NCI-H2227 treated with DMSO at 0.1 percent for 48 hours (cell line): ENCODE measurements around the gene ARHGAP4.

Experiments
- DNase-seq: peaks from one replicate; lab custom pipeline; 2025; lab: John Stamatoyannopoulos, UW

Gene ARHGAP4

DNA sequence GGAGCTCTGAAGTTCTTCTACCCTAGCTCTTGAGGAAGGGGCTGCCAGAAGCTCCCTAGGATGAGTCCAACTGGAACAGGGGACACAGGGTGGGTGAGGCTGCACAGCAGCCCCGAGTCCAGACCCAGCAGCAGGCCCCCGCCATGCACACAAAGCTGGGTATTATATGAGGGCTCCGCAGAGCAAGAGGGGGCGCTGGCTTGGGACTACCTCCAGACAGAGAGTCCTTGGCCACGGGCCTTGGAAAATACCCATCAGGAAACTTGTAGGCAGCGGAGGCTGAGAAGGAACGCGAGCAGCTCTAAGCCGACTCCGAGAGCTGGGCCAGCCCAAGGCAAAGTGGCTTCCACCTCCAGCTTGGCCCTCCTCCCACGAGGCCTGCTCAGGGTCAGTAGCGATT, 37.5 kb upstream of the ARHGAP4 start:
- no peak for DNase-seq

DNA sequence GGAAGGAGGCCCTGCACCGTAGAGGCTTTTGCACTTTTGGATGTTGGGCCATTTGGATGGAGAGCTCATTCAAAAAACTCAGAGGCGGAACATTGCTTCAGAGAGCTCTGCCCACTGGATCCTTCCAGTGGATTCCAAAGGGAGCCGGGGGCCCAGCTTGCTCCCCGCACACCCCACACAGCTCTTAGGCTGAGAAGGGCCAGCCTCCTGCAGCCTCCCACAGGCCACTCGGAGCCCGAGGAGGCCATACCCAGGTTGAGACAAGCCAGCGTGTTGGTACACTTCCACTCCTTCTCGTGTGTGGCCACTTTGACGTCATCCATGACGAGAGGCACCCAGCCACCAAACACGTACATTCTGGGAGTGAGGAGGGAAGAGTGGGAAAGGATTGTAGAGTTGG, 35.2 kb upstream of the ARHGAP4 start:
- DNase-seq: no peak

- no peak for DNase-seq
Measured at GRCh38 chrX:153960786-153961185, 34.7 kb upstream of the ARHGAP4 start.

DNA sequence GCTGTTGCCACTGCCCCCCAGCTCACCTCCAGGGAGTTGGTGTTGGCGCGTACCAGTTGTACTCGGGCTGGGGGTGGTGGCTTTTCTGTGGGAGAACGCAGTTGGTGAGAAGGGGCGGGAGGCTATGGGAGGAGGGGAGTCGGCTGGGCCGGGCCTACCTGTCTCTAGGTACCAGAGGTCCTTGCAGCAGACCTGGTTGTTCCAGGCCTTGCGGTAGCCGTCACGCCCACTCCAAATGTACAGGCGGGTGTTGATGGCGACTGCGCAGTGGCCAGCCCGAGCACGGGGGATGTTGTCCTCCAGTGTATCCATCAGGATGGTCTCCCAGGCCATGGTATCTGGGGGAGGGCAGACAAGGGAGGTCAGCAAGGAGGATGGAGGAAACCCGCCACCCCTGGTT, 34.0 kb upstream of the ARHGAP4 start:
- no peak for DNase-seq

- no peak for DNase-seq
Measured at GRCh38 chrX:153959649-153960048, 33.6 kb upstream of the ARHGAP4 start.

GRCh38 chrX:153958605-153959004, 32.5 kb upstream of the ARHGAP4 start:
- no peak for DNase-seq

DNA sequence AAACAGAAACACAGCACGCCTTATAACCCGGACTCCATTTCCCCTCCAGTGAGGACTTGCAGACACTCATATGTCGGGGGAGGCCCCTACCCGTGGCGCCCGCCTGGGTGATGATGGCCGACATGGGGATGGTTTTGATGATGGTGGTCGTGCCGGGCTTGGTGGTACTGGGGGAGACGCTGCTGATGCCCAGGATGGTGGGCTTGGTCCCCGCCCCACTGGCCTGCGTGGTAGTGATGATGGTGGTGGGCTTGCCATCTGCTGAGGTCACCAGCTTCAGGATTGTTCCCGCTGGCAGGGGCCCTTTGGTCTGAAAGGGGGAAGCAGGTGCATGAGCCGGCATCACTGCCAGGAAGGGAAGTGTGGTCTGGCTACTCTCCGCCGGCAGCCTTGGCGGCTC, 31.2 kb upstream of the ARHGAP4 start:
- DNase-seq: no peak

DNA sequence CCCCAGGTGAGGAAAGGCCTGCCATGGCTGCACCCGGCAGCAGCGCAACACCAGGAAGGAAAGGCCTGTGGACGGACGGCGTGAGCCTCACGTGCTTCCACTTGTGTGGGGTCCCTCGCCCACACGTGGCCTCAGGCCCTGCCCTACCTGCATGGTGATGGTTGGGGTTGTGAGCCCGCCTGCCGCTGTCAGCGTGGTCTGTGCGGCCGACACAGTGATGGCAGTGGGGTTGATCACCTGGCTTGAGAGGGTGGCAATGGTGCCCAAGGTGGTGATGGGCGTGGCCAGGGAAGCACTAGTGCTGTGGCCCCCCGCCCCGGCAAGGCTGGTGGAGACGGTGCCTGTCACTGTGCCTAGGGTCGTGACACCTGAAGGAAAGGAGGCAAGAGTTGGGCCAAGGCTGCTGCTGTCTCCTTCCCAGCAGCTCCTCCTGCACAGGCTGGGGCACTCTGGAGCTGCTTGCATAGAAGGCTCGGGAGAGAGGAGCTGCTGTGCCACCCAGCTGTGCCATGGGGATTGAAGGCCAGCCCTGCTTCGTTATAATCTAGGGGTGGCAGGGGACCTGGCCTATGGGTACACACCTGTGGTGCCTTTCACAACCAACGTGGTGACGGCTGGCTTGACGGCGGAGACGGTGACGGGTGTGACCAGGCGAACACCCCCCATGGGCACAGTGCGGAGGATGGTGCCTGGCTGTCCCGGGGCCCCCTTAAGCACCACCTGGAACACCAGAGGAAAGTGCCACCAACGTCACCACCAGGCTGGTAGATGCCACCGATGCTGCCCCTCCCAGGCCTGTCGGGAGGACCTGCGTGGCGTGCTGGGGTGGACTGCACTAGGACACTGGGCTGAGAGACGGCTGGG, 30.2 kb upstream of the ARHGAP4 start:
- DNase-seq: no peak

GRCh38 chrX:153955228-153955732, 29.2 kb upstream of the ARHGAP4 start:
- no peak for DNase-seq

DNA sequence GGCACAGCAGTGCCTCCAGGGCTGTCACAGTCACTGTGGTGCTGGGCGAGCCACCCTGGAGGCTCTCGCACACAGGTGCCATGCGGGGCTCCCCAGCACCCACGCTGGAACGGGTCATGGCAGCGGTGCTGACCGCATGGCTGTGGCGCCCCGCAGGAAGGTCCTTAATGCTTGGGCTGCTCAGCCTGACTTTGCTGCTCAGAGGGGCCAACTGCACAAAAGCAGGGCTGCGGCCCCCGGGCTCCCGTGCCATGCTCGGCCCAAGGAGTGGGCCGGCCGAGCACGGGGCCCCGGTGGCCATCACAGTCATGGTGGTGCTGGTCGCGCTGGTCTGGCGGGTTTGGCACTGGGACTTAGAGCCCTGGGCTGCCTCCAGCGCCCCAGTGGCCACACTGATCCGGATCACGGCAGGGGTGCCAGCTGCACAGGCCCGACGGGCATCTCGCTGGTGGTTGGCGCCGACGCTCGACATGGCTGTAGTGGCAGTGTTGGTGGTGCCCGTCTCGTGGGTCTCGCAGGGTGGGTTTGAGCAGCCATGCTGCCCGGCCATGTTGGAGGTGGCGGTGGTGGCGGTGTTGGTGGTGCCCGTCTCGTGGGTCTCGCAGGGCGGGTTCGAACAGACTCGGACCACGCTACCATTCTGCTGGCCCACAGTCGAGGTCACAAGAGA, 28.6 kb upstream of the ARHGAP4 start:
- DNase-seq: no peak

DNA sequence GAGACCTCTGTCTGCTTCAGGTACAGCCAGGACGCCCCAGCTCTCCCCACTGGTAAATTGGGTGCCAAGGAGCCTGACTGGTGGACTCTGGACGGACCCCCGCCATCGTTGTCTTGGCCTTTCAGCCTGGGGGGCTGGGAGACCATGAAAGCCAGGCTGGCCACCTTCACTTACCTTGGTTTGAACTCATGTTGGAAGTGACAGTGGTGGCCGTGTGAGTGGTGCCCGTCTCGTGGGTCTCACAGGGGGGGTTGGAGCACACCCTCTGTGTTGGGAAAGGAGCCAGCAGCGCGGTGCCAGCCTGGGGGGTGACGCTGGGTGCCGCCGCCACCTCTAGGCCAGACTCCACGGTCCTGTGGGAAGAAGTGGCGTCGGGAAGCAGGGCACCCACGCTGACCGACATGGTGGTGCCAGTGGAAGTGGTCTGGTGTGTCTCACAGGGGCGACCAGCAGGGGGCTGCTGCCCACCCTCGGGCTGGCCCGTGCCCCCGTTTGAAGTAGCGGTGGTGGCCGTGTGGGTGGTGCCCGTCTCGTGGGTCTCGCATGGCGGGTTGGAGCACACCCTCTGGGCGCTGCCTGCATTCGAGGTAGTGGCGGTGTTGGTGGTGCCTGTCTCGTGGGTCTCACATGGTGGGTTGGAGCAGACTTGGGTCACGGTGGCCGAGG, 28.0 kb upstream of the ARHGAP4 start:
- no peak for DNase-seq

DNA sequence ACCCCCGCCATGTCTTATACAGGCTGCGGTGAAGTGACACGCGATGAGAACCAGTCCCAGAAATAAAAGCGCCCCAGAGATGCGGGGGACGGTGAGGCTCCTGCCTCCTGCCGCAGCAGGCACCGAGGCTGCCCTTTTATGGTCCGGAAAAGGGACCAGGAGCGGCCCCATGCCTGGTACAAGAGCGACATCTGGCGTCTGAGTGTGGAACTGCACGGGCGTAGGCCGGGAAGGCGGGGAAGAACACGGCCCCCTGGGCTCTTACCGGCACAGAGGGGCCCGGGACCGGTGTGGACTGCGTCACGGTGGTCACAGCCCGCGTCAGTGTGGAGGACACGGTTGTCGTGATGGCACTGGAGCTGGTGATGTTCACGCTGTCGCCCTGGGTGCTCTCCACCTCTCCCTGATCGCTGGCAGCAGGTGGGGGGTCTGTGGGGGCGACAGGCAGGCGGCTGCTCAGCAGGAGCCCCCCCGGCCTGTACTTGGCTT, 27.3 kb upstream of the ARHGAP4 start:
- DNase-seq: peak; percentile 53

- DNase-seq: no peak
Measured at GRCh38 chrX:153952373-153953026, 26.4 kb upstream of the ARHGAP4 start.

GRCh38 chrX:153951683-153952372, 25.8 kb upstream of the ARHGAP4 start:
- DNase-seq: no peak

- DNase-seq: no peak
Measured at GRCh38 chrX:153950127-153950526, 24.1 kb upstream of the ARHGAP4 start.

GRCh38 chrX:153948847-153949805, 23.1 kb upstream of the ARHGAP4 start:
- DNase-seq: no peak

DNA sequence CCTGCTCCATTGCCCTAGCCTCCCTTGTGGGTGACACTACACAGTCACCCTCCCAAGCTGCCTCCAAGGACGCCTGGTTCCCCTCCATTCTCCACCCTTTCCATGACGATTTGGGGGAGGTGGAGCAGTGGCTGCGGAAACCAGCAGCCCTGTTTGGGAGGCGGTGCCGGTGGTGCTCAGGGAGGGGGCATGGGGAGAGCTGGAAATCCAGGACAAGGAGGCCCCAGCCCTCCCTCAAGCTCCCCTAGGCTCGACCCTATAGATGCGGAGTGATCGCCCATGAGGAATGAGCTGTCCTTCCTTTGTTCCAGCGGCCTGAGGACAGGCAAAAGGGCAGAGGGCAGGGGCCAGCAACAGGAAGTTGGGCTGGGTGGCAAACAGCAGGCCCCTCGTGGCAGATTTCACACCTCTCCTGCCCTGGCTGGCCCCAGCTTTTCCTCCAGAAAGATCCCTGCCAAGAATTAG, 22.0 kb upstream of the ARHGAP4 start:
- no peak for DNase-seq

GRCh38 chrX:153947009-153947769, 21.1 kb upstream of the ARHGAP4 start:
- peak; percentile 48 for DNase-seq
